Right atrium auricular region (tissue), 2 donors: Measurements from ENCODE around the gene AP3S2. TPM values are rescaled to one million over a fixed set of nuclear protein-coding genes. Genes with fewer than 3 reads are reported as not detected.
"Not testable (repeated sequence)": the region's sequence is repeated elsewhere in the genome, so short reads cannot be mapped to it uniquely, and the experiment has no call there.

ENCODE experiments used
- DNase-seq: peaks from one replicate; pipeline ENCODE4 v3.0.0-alpha.2; 2019; ENCODE audit warnings: low spot score
- H3K27ac ChIP-seq, 2 donors: fragments of 200-600 bp; sonication (generic); 1 replicate in 1 of 2; 2 replicates in 1 of 2; pipeline ENCODE4 v1.5.1; 2016 to 2019
- H3K27me3 ChIP-seq, 2 donors: fragments of 200-600 bp; sonication (generic); one replicate each; pipeline versions ENCODE4 v1.5.1 to v1.6.0; 2017 to 2019
- H3K36me3 ChIP-seq: fragments of 200-600 bp; sonication (generic); one replicate; pipeline ENCODE4 v1.5.1; 2016
- H3K4me1 ChIP-seq, 2 donors: fragments of 200-600 bp; sonication (generic); one replicate each; pipeline versions ENCODE4 v1.5.1 to v1.6.0; 2017 to 2019
- H3K4me3 ChIP-seq, 2 donors: fragments of 200-600 bp; sonication (generic); 1 replicate in 1 of 2; 2 replicates in 1 of 2; pipeline ENCODE4 v1.5.1; 2017 to 2019; ENCODE audit warnings: mild to moderate bottlenecking in 1 of 2, moderate library complexity in 1 of 2
- H3K9me3 ChIP-seq, 2 donors: fragments of 200-600 bp; sonication (generic); one replicate each; pipeline ENCODE4 v1.5.1; 2019
- total RNA-seq, 2 donors: library from RNA; depleted of rRNA; stranded (reverse); fragments of >200 nt; gene quantifications; one replicate each; pipeline ENCODE4 v1.1.0, GENCODE V29; 2016
- TF ChIP-seq, protein P1 (sequence below), 2 donors: fragments of 200-600 bp; sonication (generic); IDR thresholded peaks; one replicate each; pipeline ENCODE4 v1.5.1; 2019; ENCODE audit warnings: antibody characterized with exemption in 2 of 2

Gene AP3S2
- total RNA-seq, 2 donors from 2014 or later: 42.1 to 65.9 TPM

DNA sequence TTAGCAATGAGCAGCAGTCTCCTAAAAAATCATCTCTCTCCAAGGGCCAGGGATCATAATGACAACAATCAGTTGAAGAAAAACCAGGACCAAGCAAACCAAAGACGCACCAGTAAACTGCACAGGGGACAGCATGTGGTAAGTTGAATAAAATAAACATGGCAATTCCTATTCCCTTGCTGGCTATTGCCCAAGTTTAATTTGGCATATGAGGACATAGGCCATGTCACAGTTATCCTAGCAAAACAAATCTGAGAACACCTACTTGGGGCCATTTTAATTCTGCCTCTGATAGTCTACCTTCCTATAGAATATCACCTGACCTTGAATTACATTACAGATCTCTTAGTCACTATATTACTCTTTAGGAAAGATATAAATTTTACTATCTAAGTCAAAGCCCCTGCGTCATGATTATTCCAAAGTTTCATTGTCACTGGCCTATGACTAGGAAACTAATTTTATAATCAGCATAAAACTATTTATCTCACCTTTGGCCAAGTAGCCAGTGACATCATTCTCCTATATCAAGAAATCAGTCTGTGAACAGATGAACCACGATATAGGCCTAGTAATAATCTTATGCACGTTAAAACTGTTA lies 23.0 kb downstream of the AP3S2 start:
- Histone ChIP-seq H3K36me3 (peaks cover 24% of the 10 kb centered on the region), H3K27me3 (no peaks in the 10 kb centered on the region), H3K27ac (no peak overlapping the region), H3K4me1 (no peaks in the 10 kb centered on the region), H3K4me3 (no peak overlapping the region), H3K9me3 (no peaks in the 10 kb centered on the region)
- DNase-seq: no peak
- TF ChIP-seq, protein P1, sequence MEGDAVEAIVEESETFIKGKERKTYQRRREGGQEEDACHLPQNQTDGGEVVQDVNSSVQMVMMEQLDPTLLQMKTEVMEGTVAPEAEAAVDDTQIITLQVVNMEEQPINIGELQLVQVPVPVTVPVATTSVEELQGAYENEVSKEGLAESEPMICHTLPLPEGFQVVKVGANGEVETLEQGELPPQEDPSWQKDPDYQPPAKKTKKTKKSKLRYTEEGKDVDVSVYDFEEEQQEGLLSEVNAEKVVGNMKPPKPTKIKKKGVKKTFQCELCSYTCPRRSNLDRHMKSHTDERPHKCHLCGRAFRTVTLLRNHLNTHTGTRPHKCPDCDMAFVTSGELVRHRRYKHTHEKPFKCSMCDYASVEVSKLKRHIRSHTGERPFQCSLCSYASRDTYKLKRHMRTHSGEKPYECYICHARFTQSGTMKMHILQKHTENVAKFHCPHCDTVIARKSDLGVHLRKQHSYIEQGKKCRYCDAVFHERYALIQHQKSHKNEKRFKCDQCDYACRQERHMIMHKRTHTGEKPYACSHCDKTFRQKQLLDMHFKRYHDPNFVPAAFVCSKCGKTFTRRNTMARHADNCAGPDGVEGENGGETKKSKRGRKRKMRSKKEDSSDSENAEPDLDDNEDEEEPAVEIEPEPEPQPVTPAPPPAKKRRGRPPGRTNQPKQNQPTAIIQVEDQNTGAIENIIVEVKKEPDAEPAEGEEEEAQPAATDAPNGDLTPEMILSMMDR (IDR thresholded peaks at IDR 0.05): no peak

DNA sequence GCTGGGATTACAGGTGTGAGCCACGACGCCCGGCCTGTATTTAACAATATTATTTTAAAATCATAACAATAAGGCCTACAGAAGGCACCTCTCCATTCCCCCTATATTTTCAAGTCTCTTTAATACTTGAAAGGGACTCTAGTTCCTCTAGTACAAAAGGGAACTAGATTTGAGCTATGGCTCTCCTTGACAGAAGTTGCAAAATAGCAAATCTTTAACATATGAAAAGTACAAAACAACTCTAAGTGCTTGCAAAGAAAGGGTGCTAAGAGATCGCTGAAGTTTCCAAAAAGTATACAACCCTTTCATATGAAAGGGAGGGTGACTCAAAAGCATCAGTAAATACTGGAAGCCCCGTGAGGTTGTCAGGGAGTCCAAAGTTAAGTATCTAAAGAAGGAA lies 23.8 kb downstream of the AP3S2 start:
- H3K27ac ChIP-seq: no peak overlapping the region
- H3K4me3 ChIP-seq: no peak overlapping the region
- H3K36me3 ChIP-seq: peaks cover 32% of the 10 kb centered on the region
- no peaks in the 10 kb centered on the region for H3K27me3 ChIP-seq
- H3K4me1 ChIP-seq: no peaks in the 10 kb centered on the region
- DNase-seq: no peak
- TF ChIP-seq, protein P1 (IDR thresholded peaks at IDR 0.05): no peak
- H3K9me3 ChIP-seq: no peaks in the 10 kb centered on the region

DNA sequence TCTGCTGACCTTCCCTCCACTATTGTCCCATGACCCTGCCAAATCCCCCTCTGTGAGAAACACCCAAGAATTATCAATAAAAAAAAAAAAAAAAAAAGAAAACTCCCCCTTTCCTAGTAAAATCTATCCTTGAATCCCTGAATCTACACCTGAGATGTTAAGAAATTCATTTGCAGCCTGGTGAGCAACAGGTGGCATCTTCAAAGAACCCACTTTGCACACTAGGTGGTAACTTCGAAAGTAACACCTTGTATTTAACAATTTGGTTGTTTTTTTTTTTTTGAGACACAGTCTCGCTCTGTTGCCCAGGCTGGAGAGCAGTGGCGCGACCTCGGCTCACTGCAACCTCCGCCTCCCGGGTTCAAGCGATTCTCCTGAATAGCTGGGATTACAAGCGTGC lies 24.3 kb downstream of the AP3S2 start:
- not testable (repeated sequence) for H3K4me1 ChIP-seq, H3K9me3 ChIP-seq, DNase-seq, H3K4me3 ChIP-seq, H3K27me3 ChIP-seq, H3K27ac ChIP-seq
- H3K36me3 ChIP-seq: peaks cover 32% of the 10 kb centered on the region

DNA sequence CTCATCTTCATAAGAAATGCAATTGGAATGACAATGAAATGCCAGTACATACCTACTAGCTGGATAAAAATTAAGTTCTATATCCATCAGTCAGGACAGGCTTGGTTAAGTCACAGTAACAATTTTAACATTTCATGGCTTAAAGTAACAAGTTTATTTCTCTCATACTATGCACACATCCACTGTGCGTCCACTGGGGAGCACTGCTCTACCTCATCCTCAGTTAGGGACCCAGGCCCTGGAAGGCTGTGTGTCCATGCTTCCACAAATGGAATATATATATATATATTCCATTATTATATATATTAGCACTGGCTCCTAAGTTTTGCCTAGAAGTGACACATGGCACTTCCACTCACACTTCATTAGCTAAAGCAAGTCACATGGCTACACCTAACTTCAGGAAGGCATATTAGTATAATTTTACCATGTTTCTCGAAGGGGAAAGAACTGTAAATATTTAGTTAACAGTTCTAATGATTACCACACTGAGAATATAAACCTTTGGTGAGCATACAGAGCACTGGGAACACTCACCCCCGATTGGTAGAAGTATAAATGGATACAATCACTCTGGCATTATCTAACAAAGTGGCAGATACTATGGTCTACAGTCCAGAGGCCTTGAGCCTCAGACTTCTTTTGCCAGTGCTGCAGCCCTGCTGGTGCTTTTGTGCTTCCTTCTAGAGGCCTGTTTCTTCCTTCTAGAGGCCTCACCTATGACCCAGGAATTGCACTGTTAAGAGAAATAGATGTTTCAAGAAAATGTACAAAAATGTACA lies 28.6 kb downstream of the AP3S2 start:
- Histone ChIP-seq H3K36me3 (peaks cover 38% of the 10 kb centered on the region), H3K9me3 (no peaks in the 10 kb centered on the region), H3K4me1 (no peaks in the 10 kb centered on the region), H3K27me3 (no peaks in the 10 kb centered on the region), H3K4me3 (no peak overlapping the region), H3K27ac (no peak overlapping the region)
- TF ChIP-seq, protein P1 (IDR thresholded peaks at IDR 0.05): no peak
- no peak for DNase-seq

DNA sequence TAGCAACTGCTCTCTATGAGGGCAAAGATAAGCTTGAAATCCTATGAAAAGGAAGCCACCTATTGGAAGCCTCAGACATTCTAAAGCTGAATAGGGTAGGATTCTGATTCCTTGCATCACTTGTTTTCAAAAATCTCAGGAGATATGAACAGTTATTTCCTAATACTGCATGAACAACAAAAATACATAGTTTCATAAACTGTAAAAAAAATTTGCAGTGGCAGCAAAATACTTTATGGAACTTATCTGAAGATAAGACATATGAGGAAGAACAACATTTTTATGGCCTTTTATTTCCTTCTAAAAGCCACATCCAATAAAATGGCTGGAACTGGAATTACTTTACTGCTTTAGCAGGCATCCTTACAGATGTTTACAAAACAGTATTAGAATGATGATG lies 29.9 kb downstream of the AP3S2 start:
- no peaks in the 10 kb centered on the region for H3K9me3 ChIP-seq
- no peak overlapping the region for H3K27ac ChIP-seq

DNA sequence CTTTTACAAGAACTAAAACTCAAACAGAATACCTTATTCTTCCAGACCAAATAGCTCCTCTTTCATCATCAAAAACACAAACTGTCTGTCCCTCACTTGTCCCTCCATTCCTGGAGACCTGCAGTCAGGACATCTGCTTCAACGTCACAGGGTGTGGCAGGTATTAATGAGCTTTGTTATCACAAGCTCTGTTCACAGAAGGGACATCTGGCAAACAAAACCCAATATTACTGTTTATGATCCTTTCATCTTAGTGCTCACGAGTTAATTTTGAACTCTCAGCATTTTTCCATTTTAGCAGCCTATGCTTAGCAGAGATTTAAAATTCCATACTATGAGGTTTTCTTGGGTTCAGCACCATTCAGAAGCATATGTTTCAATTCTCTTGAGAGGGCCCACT lies 32.9 kb downstream of the AP3S2 start:
- Histone ChIP-seq H3K4me1 (no peaks in the 10 kb centered on the region), H3K9me3 (no peaks in the 10 kb centered on the region), H3K36me3 (peaks cover 40% of the 10 kb centered on the region), H3K27ac (no peak overlapping the region), H3K27me3 (no peaks in the 10 kb centered on the region), H3K4me3 (no peak overlapping the region)
- DNase-seq: no peak
- TF ChIP-seq, protein P1 (IDR thresholded peaks at IDR 0.05): no peak

More for the DNA sequence above, 29.9 kb downstream of the AP3S2 start:
- no peaks in the 10 kb centered on the region for H3K4me1 ChIP-seq
- no peak overlapping the region for H3K4me3 ChIP-seq
- TF ChIP-seq, protein P1 (IDR thresholded peaks at IDR 0.05): no peak
- H3K36me3 ChIP-seq: peaks cover 37% of the 10 kb centered on the region
- DNase-seq: no peak
- no peaks in the 10 kb centered on the region for H3K27me3 ChIP-seq
